Stimulated activated CD4-positive, alpha-beta T cell treated with anti-CD3 and anti-CD28 coated beads, Interleukin-4, amount 100 ng/mL, for 1 hour (primary cell): ENCODE measurements around the gene DNAH1.
A peak's percentile ranks its signal among the peaks of the same experiment; 100 is the strongest.

Experiments used
- DNase-seq: peaks from one replicate; pipeline ENCODE4 v3.0.0-alpha.2; 2020

Gene DNAH1

GRCh38 chr3:52438104-52438376 lies 121.9 kb downstream of the DNAH1 start:
- DNase-seq, result no peak

DNA sequence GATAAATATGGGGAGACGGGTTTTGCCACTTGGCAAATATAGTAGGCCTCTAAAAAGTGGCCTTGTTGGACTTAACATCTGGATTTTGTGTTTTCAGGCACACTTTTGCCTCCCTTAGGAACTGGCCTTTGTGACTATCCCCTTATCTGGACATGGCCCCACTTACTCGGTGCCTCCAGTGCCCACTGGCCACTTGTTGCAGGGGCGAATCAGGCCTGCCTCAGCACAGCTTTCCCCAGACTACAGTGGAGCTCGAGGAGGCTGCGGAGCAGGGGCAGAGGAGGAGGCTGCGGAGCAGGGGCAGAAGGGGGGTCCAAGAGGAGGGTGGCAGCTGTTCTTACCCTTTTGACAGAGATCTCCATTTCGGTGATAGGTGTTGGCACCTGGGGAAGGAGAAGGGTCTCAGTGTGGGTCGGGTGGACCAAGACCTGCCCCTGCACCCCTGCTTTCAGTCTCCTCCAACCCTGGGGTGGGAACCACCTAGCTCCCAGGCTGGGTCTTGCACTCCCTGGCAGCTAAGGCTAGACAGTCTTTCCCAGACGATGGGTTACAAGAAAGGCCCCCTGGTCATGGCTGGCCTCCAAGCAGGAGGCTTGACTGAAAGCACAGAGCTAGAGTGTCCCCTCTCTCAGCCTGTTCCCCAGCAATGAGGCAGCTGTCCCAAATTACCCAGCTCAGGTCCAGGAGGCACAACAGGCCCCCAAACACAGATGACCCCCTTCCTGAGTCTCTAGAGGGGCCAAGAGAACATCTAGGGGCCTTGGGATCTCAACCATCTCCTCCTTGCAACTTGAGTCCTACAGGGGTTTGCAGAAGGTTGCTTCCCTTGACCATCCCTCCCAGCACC lies 122.7 kb downstream of the DNAH1 start:
- DNase-seq, result no peak

- DNase-seq, result no peak
Observed at GRCh38 chr3:52439426-52440248, 123.5 kb downstream of the DNAH1 start.

DNA sequence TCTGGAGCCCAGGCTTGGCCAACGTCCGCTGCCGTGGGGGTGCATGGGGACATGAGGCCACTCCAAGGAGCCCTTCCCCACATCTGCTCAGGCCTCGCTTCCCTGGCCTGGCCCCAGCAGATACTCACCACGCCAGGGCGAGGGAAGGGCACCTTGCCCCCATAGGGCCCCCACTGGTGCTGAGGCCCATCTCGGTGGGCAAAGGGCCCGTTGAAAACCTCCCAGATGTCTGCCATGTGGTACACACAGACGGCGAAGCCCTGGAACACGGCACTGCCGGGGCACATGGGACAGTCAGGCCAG lies 124.1 kb downstream of the DNAH1 start:
- no peak for DNase-seq

DNA sequence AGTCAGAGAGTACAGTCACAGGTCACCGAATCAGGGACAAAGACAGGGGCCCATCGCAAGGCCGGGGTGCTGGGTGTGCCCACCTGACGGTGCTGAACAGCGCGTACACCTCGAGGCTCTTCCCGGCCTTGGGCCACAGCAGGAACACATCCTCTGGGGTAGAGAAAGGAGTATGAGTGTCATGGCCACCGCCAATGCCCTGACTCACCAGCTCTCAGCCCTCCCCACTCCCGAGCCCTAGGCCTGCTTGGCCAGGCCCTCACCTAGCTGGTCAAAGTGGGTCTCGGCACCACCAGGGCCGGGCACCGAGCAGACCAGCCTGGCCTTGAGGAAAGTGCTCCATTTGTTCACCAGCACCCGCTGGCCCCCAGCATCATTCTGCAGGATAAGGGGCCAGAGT lies 124.6 kb downstream of the DNAH1 start:
- no peak for DNase-seq

DNA sequence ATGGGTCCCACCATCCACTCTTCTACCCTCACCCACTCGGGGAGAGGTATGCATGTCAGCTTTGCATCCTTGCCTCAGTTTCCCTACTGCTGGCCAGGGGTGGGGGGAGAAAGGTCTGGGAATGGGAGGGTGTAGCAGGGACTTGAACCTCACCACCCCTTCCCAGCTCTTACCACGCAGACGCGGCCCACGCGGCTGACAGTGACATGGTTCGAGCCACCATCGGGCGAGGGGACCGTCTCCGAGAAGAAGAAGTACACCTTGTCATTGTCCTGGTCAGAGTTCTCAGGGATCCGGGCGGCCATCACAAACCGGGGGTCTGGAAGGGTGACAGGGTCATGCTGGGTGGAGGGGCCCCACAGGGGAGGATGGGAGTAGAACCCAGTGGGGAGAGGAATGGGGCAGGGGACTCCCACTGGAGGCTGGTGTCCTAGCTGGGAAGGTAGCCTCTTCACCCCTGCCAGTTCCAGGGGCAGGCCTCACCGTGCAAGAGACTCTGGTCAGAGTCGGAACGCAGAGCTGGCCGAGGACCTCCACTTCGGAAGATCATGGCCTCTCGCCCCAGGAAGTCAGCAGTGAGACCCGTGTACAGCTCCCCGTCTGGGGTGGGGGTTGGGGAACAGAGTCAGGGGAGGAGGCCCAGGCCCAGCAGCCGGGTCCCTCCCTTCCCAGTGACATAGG lies 125.1 kb downstream of the DNAH1 start:
- no peak for DNase-seq

- no peak for DNase-seq
Observed at GRCh38 chr3:52441772-52442332, 125.7 kb downstream of the DNAH1 start.

DNA sequence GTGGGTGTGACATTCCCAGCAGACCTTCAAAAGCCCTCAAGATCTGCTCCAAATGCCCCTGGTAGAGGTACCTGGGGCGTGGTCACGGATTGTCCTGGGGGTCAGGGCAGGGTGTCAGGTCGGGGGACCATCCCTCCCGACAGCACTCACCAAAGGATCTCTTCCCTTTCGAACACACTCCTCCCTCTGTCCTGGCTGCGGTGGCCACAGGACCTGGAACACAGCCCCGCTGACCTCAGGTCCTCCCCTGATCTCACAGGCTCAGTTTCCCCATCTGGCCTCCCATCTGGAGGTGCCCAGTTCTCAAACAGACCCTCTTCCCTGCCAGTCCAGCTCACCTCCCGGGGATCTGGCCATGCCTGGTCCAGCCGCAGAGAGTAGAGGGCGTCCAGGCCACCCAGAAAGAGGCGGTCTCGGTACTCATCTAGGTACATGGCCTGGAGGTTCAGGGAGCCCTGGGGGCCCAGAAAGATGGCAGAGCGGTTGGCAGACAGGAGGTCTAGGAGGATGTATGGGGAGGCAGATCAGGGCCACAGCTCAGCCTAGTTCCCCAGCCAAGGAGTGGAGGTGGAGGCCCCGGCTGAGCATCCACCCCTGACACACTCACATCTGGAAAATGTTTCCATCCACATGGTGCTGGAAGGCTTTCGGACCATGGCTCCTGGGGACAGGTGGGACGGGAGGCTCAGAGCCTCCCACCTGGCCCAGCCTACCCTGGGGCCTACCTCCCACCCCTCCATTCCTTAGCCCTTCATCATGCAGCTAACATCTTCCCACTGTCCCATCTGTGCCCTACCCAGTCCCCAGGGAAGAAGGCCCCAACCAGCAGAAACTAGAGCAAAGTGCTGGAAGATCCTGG lies 126.5 kb downstream of the DNAH1 start:
- DNase-seq, result no peak

DNA sequence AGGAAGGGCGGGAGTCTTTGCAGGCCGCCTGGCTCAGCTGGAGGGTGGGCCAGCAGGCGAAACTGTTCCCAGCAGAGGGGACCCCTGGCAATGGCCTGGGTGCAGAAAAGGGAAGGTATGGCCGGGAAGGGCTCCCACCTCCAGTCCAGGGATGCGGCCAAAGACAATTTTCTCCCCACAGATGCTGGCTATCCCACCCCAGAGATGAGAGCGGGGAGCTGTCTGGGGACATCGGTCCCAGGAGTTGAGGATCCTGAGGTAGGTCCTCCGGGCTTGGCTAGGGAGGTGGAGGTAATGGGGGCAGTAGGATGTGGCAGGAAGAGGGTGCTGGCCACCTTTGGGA lies 127.1 kb downstream of the DNAH1 start:
- no peak for DNase-seq

GRCh38 chr3:52443791-52444687 lies 127.9 kb downstream of the DNAH1 start:
- DNase-seq, result no peak

DNA sequence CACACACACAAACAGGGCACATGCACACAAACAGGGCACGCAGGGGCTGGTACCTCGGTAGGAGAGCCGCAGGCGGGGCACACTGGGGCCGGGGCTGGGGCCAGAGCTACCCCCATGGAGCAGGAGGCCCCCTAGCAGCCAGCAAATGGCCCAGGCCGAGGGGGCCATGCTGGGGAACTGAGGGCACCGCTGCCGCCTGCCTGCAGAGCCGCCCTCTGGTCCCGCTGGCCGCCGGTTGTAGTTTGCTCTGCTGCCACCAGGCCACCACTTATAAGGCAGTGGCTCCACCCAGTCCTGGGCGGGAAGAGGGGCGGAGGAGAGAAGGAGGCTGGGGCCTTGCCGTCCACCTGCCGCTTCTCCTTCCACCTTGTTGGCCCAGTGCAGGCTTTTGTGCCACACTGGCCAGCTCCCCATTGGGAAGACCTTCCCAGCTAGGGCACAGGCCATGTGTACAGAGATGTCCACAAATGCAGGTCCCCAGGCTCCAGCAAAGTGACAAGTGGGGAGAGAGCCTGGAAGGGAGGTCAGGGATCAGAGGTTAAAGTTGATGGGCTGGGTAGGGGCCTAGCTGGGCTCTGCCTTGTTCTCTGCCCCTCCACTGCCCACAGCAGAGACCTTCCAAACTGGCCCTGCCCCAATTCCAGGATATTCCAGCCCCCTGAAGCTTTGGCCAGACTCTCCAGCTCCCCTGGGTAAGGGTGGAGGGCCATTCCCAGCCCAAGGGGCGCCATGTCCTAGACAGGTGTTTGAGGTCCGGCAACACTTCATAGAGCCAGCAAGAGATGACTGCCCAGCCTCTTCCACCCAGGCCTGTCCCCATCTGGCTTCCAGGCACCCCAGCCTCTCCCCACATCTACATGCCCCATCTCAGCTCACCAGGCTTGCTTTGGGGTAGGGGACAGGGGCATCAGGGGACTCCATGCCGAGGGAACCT lies 129.0 kb downstream of the DNAH1 start, which contains the start of gene SEMA3G:
Gene SEMA3G, minus strand, starts transcription at position 244 of the 934 bp plus-strand sequence. Its CDS starts 76 bp downstream, at position 168.
- DNase-seq, result peak; percentile 76

GRCh38 chr3:52446042-52446441 lies 129.9 kb downstream of the DNAH1 start:
- DNase-seq, result no peak

DNA sequence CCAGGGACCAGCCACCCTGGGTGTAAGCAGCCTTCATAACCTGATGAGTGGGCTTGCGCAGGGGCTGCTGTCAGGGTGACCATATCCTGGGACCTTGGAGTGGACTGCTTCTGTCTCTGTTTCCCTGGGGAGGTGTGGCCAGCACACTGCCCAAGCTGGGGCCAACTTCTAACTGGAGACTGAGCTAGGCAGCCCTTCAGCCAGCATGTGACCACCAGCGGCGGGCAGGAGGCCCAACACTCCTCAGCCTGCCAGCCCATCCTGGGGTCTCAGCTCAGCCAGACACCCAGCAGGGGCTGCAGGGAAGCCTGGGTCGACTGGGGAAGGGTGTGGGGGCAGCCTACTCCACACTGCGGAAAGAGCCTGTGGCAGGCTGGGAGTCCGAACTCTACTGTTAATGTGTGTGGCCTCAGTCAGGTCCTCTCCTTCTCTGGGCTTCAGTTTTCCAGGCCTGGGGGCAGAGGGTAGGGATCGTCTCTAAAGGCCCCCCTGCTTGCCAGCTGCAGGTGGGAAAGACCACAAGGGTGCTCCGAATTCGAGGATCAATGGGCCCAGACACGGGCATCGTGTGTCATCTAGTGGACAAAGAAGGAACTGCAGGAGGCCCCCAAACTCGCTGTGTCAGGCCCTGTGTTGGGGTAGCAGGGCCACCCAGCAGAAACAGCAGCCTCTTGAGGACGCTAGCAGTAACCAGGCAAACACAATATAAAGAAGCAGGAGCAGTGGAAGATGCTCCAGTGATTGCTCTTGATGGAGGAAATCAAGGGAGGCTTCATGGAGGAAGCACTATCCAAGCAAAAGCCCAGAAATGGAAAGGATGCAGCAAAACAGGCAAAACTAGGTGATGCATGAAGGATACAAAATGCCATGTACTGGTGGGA lies 130.8 kb downstream of the DNAH1 start:
- DNase-seq, result peak; percentile 68

- DNase-seq, result no peak
Observed at GRCh38 chr3:52447512-52448355, 131.6 kb downstream of the DNAH1 start.
